Measurements from ENCODE around the gene NFE2L1. TPM values are rescaled to one million over a fixed set of nuclear protein-coding genes. Genes with fewer than 3 reads are reported as not detected.
A peak's percentile ranks its signal among the peaks of the same experiment; 100 is the strongest.
"Not testable (repeated sequence)": the region's sequence is repeated elsewhere in the genome, so short reads cannot be mapped to it uniquely, and the experiment has no call there.

Gene NFE2L1
- polyA plus RNA-seq, 2 donors = 39.4 to 45.7 TPM

- Histone ChIP-seq H3K4me3 (ENCODE audit: low read depth in 1 of 2, low read length in 2 of 2) (no peak overlapping the region), H3K27ac (ENCODE audit: low read depth in 2 of 2, low read length in 1 of 2) (peak overlapping the region in 1 of 2 donors; percentile 29), H3K9me3 (ENCODE audit: control insufficient read depth in 2 of 2, insufficient read depth in 1 of 2, low read depth in 1 of 2, low read length in 1 of 2) (no peaks in the 10 kb centered on the region), H3K36me3 (ENCODE audit: control insufficient read depth in 2 of 2, insufficient read depth in 2 of 2, low read length in 1 of 2) (peaks cover 2% of the 10 kb centered on the region in 2 donors), H3K27me3 (ENCODE audit: control insufficient read depth in 1 of 2, insufficient read depth in 2 of 2, low read length in 2 of 2) (no peaks in the 10 kb centered on the region), H3K4me1 (ENCODE audit: control insufficient read depth in 2 of 2, insufficient read depth in 2 of 2, low read length in 1 of 2) (peaks cover 5 to 13% of the 10 kb centered on the region in 2 donors)
- WGBS, 2 donors = 22 to 45% methylated on average over 5 of the region's 5 CpGs
Measured at GRCh38 chr17:48030531-48030930, 17.6 kb upstream of the NFE2L1 start.

- no peak overlapping the region for H3K4me3 ChIP-seq (ENCODE audit: low read depth in 1 of 2, low read length in 2 of 2)
- H3K9me3 ChIP-seq (ENCODE audit: control insufficient read depth in 2 of 2, insufficient read depth in 1 of 2, low read depth in 1 of 2, low read length in 1 of 2) = no peaks in the 10 kb centered on the region
- peaks cover 2% of the 10 kb centered on the region in 2 donors for H3K36me3 ChIP-seq (ENCODE audit: control insufficient read depth in 2 of 2, insufficient read depth in 2 of 2, low read length in 1 of 2)
- H3K27ac ChIP-seq (ENCODE audit: low read depth in 2 of 2, low read length in 1 of 2) = no peak overlapping the region
- WGBS, 2 donors = 83 to 89% methylated on average over 6 of the region's 6 CpGs
- H3K4me1 ChIP-seq (ENCODE audit: control insufficient read depth in 2 of 2, insufficient read depth in 2 of 2, low read length in 1 of 2) = peaks cover under 1 to 6% of the 10 kb centered on the region in 2 donors
- H3K27me3 ChIP-seq (ENCODE audit: control insufficient read depth in 1 of 2, insufficient read depth in 2 of 2, low read length in 2 of 2) = no peaks in the 10 kb centered on the region
Measured at GRCh38 chr17:48031966-48032365, 16.2 kb upstream of the NFE2L1 start.

- H3K4me1 ChIP-seq (ENCODE audit: control insufficient read depth in 2 of 2, insufficient read depth in 2 of 2, low read length in 1 of 2); H3K27ac ChIP-seq (ENCODE audit: low read depth in 2 of 2, low read length in 1 of 2); H3K4me3 ChIP-seq (ENCODE audit: low read depth in 1 of 2, low read length in 2 of 2); H3K9me3 ChIP-seq (ENCODE audit: control insufficient read depth in 2 of 2, insufficient read depth in 1 of 2, low read depth in 1 of 2, low read length in 1 of 2); H3K36me3 ChIP-seq (ENCODE audit: control insufficient read depth in 2 of 2, insufficient read depth in 2 of 2, low read length in 1 of 2); H3K27me3 ChIP-seq (ENCODE audit: control insufficient read depth in 1 of 2, insufficient read depth in 2 of 2, low read length in 2 of 2): not testable (repeated sequence)
- 87 to 92% methylated on average over 12 of the region's 12 CpGs for WGBS, 2 donors
Measured at GRCh38 chr17:48034734-48035133, 13.4 kb upstream of the NFE2L1 start.

GRCh38 chr17:48036693-48037035, 11.5 kb upstream of the NFE2L1 start:
- Histone ChIP-seq H3K27ac (ENCODE audit: low read depth in 2 of 2, low read length in 1 of 2) (no peak overlapping the region), H3K36me3 (ENCODE audit: control insufficient read depth in 2 of 2, insufficient read depth in 2 of 2, low read length in 1 of 2) (peaks cover 2% of the 10 kb centered on the region in 2 donors), H3K4me1 (ENCODE audit: control insufficient read depth in 2 of 2, insufficient read depth in 2 of 2, low read length in 1 of 2) (peaks cover 4 to 5% of the 10 kb centered on the region in 2 donors), H3K27me3 (ENCODE audit: control insufficient read depth in 1 of 2, insufficient read depth in 2 of 2, low read length in 2 of 2) (no peaks in the 10 kb centered on the region), H3K9me3 (ENCODE audit: control insufficient read depth in 2 of 2, insufficient read depth in 1 of 2, low read depth in 1 of 2, low read length in 1 of 2) (no peaks in the 10 kb centered on the region), H3K4me3 (ENCODE audit: low read depth in 1 of 2, low read length in 2 of 2) (peak overlapping the region in 1 of 2 donors; percentile 63)
- whole genome bisulfite sequencing, 2 donors = 52 to 57% methylated on average over 6 of the region's 6 CpGs

- H3K9me3 ChIP-seq (ENCODE audit: control insufficient read depth in 2 of 2, insufficient read depth in 1 of 2, low read depth in 1 of 2, low read length in 1 of 2) = no peaks in the 10 kb centered on the region
- WGBS, 2 donors = 1 to 2% methylated on average over 43 to 73 of the region's 73 CpGs
- peaks cover 4 to 5% of the 10 kb centered on the region in 2 donors for H3K4me1 ChIP-seq (ENCODE audit: control insufficient read depth in 2 of 2, insufficient read depth in 2 of 2, low read length in 1 of 2)
- peaks cover 2% of the 10 kb centered on the region in 2 donors for H3K36me3 ChIP-seq (ENCODE audit: control insufficient read depth in 2 of 2, insufficient read depth in 2 of 2, low read length in 1 of 2)
- peak within 1 kb of the TSS; percentile 63 to 69 for H3K4me3 ChIP-seq (ENCODE audit: low read depth in 1 of 2, low read length in 2 of 2)
- no peaks in the 10 kb centered on the region for H3K27me3 ChIP-seq (ENCODE audit: control insufficient read depth in 1 of 2, insufficient read depth in 2 of 2, low read length in 2 of 2)
- peak within 1 kb of the TSS; percentile 51 to 67 for H3K27ac ChIP-seq (ENCODE audit: low read depth in 2 of 2, low read length in 1 of 2)
Measured at GRCh38 chr17:48037036-48037837, 10.9 kb upstream of the NFE2L1 start, which contains the start of gene COPZ2. TSS of gene COPZ2 (minus strand) at chr17:48037797. CDS start at chr17:48037777, 20 bp downstream.

GRCh38 chr17:48037838-48038323, 10.3 kb upstream of the NFE2L1 start:
- Histone ChIP-seq H3K36me3 (ENCODE audit: control insufficient read depth in 2 of 2, insufficient read depth in 2 of 2, low read length in 1 of 2) (peaks cover 2% of the 10 kb centered on the region in 2 donors), H3K9me3 (ENCODE audit: control insufficient read depth in 2 of 2, insufficient read depth in 1 of 2, low read depth in 1 of 2, low read length in 1 of 2) (no peaks in the 10 kb centered on the region), H3K4me1 (ENCODE audit: control insufficient read depth in 2 of 2, insufficient read depth in 2 of 2, low read length in 1 of 2) (peaks cover 5% of the 10 kb centered on the region in 2 donors), H3K4me3 (ENCODE audit: low read depth in 1 of 2, low read length in 2 of 2) (peak overlapping the region; percentile 19 to 63), H3K27ac (ENCODE audit: low read depth in 2 of 2, low read length in 1 of 2) (no peak overlapping the region), H3K27me3 (ENCODE audit: control insufficient read depth in 1 of 2, insufficient read depth in 2 of 2, low read length in 2 of 2) (no peaks in the 10 kb centered on the region)
- WGBS, 2 donors = 8% methylated on average over 19 of the region's 19 CpGs

GRCh38 chr17:48038687-48039086, 9.5 kb upstream of the NFE2L1 start:
- Histone ChIP-seq H3K27me3 (ENCODE audit: control insufficient read depth in 1 of 2, insufficient read depth in 2 of 2, low read length in 2 of 2) (no peaks in the 10 kb centered on the region), H3K4me3 (ENCODE audit: low read depth in 1 of 2, low read length in 2 of 2) (no peak overlapping the region), H3K27ac (ENCODE audit: low read depth in 2 of 2, low read length in 1 of 2) (no peak overlapping the region), H3K9me3 (ENCODE audit: control insufficient read depth in 2 of 2, insufficient read depth in 1 of 2, low read depth in 1 of 2, low read length in 1 of 2) (no peaks in the 10 kb centered on the region), H3K36me3 (ENCODE audit: control insufficient read depth in 2 of 2, insufficient read depth in 2 of 2, low read length in 1 of 2) (peaks cover 0 to 2% of the 10 kb centered on the region in 2 donors), H3K4me1 (ENCODE audit: control insufficient read depth in 2 of 2, insufficient read depth in 2 of 2, low read length in 1 of 2) (peaks cover 5 to 7% of the 10 kb centered on the region in 2 donors)
- WGBS, 2 donors = 94 to 98% methylated on average over 2 of the region's 2 CpGs

- H3K4me3 ChIP-seq (ENCODE audit: low read depth in 1 of 2, low read length in 2 of 2) = no peak overlapping the region
- peak overlapping the region in 1 of 2 donors; percentile 42 for H3K27ac ChIP-seq (ENCODE audit: low read depth in 2 of 2, low read length in 1 of 2)
- WGBS, 2 donors = 76 to 79% methylated on average over 2 of the region's 2 CpGs
- H3K27me3 ChIP-seq (ENCODE audit: control insufficient read depth in 1 of 2, insufficient read depth in 2 of 2, low read length in 2 of 2) = no peaks in the 10 kb centered on the region
- no peaks in the 10 kb centered on the region for H3K36me3 ChIP-seq (ENCODE audit: control insufficient read depth in 2 of 2, insufficient read depth in 2 of 2, low read length in 1 of 2)
- H3K9me3 ChIP-seq (ENCODE audit: control insufficient read depth in 2 of 2, insufficient read depth in 1 of 2, low read depth in 1 of 2, low read length in 1 of 2) = no peaks in the 10 kb centered on the region
- peaks cover 0 to 10% of the 10 kb centered on the region in 2 donors for H3K4me1 ChIP-seq (ENCODE audit: control insufficient read depth in 2 of 2, insufficient read depth in 2 of 2, low read length in 1 of 2)
Measured at GRCh38 chr17:48043176-48043575, 5.0 kb upstream of the NFE2L1 start.

- Histone ChIP-seq H3K9me3 (ENCODE audit: control insufficient read depth in 2 of 2, insufficient read depth in 1 of 2, low read depth in 1 of 2, low read length in 1 of 2) (no peaks in the 10 kb centered on the region), H3K4me1 (ENCODE audit: control insufficient read depth in 2 of 2, insufficient read depth in 2 of 2, low read length in 1 of 2) (peaks cover 0 to 10% of the 10 kb centered on the region in 2 donors), H3K36me3 (ENCODE audit: control insufficient read depth in 2 of 2, insufficient read depth in 2 of 2, low read length in 1 of 2) (no peaks in the 10 kb centered on the region), H3K4me3 (ENCODE audit: low read depth in 1 of 2, low read length in 2 of 2) (no peak overlapping the region), H3K27me3 (ENCODE audit: control insufficient read depth in 1 of 2, insufficient read depth in 2 of 2, low read length in 2 of 2) (no peaks in the 10 kb centered on the region), H3K27ac (ENCODE audit: low read depth in 2 of 2, low read length in 1 of 2) (peak overlapping the region in 1 of 2 donors; percentile 87)
- 81 to 83% methylated on average over 4 of the region's 4 CpGs for WGBS, 2 donors
Measured at GRCh38 chr17:48044851-48045250, 3.3 kb upstream of the NFE2L1 start.
